ENCODE measurements around the gene EPN2. TPM values are rescaled to one million over a fixed set of nuclear protein-coding genes. Genes with fewer than 3 reads are reported as not detected.

Gene EPN2
- total and polyA plus RNA-seq, 10 of the 15 experiments (the other 5 are each of a cell fraction or from before 2014, with no cell fraction given), result 0.26 to 8.4 (median 4.7) TPM

DNA sequence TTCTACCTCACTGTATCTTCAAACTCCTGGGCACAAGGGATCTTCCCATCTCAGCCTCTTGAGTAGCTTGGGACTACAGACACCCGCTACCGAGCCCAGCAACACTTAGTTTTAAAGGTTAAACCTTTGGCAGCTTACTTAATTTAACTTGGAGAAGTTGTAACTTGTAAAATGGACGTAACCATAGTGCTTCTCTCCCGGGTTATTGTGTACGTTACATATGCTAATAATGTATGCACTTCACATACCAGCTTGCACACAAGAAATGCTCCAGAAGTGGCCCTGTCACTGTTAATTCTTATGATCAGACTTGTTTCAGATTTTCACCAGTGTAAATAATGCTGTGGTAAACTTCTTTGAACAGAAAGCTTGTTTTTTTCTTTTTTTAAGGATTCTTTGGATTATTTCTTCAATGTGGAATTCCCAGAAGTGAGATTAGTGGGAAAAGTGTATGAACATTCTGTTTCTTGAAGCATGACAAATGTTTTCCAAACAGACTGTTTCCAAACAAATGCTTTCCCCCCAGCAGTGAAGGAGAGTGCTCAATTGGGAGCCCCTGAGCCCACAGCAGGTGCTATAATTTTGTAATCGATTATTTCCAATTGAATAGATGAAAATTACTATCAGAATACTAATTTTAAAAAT lies 61.5 kb downstream of the EPN2 start:
- ChIA-PET POLR2A (interaction anchor here (0.5 kb wide), 1 partner anchor 22 kb away, joined by 7 read pairs; no protein-coding TSS in a partner anchor), RAD21 (ENCODE audit: unreplicated experiment) (no interaction called here), CTCF (no interaction called here), SMC1A (ENCODE audit: uncharacterized antibody, unreplicated experiment) (interaction anchor here (1.1 kb wide), 2 partner anchors 9 to 14 kb away, joined by 3 read pairs; no protein-coding TSS in a partner anchor)
- no peak overlapping the region for H3K4me3 ChIP-seq
- no TSS peak for BruUV-seq (replicated peaks)
- no peaks in the 10 kb centered on the region for H3K79me2 ChIP-seq (ENCODE audit: control insufficient read depth, insufficient read depth, low read length)
- ATAC-seq (no peak), FAIRE-seq (no peak), DNase-seq (ENCODE audit: low read depth, low spot score) (no peak)
- peaks cover 11% of the 10 kb centered on the region for H3K4me1 ChIP-seq (ENCODE audit: control insufficient read depth, insufficient read depth, low read length)
- H3K36me3 ChIP-seq (ENCODE audit: control insufficient read depth in 2 of 2, insufficient read depth in 2 of 2, low read length in 1 of 2), result no peaks in the 10 kb centered on the region
- H3K27me3 ChIP-seq (replicated peaks in 1 of 2; ENCODE audit: control insufficient read depth in 2 of 2, insufficient read depth in 2 of 2, low read length in 1 of 2), result no peaks in the 10 kb centered on the region
- H3K9me3 ChIP-seq (replicated peaks; ENCODE audit: control insufficient read depth, insufficient read depth, low read length), result no peaks in the 10 kb centered on the region
- no peak overlapping the region for H3K9ac ChIP-seq (ENCODE audit: control insufficient read depth, insufficient read depth, low read length)
- H3K27ac ChIP-seq (ENCODE audit: control insufficient read depth, insufficient read depth), result no peak overlapping the region
- in situ Hi-C loops (cut with MboI) (no loop called here), intact Hi-C loops (cut with micrococcal nuclease; ENCODE audit: unreplicated experiment) (no loop called here)
- no peak for TF ChIP-seq RAD21 (IDR thresholded peaks at IDR 0.05; ENCODE audit: insufficient read depth, low read depth, low read length)
- TF ChIP-seq, protein P1, sequence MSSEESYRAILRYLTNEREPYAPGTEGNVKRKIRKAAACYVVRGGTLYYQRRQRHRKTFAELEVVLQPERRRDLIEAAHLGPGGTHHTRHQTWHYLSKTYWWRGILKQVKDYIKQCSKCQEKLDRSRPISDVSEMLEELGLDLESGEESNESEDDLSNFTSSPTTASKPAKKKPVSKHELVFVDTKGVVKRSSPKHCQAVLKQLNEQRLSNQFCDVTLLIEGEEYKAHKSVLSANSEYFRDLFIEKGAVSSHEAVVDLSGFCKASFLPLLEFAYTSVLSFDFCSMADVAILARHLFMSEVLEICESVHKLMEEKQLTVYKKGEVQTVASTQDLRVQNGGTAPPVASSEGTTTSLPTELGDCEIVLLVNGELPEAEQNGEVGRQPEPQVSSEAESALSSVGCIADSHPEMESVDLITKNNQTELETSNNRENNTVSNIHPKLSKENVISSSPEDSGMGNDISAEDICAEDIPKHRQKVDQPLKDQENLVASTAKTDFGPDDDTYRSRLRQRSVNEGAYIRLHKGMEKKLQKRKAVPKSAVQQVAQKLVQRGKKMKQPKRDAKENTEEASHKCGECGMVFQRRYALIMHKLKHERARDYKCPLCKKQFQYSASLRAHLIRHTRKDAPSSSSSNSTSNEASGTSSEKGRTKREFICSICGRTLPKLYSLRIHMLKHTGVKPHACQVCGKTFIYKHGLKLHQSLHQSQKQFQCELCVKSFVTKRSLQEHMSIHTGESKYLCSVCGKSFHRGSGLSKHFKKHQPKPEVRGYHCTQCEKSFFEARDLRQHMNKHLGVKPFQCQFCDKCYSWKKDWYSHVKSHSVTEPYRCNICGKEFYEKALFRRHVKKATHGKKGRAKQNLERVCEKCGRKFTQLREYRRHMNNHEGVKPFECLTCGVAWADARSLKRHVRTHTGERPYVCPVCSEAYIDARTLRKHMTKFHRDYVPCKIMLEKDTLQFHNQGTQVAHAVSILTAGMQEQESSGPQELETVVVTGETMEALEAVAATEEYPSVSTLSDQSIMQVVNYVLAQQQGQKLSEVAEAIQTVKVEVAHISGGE (CRISPR knock-in tag; IDR thresholded peaks at IDR 0.05), result no peak
- no peak for TF ChIP-seq HCFC1 (IDR thresholded peaks at IDR 0.05; ENCODE audit: low read length)
- TF ChIP-seq, protein P2, sequence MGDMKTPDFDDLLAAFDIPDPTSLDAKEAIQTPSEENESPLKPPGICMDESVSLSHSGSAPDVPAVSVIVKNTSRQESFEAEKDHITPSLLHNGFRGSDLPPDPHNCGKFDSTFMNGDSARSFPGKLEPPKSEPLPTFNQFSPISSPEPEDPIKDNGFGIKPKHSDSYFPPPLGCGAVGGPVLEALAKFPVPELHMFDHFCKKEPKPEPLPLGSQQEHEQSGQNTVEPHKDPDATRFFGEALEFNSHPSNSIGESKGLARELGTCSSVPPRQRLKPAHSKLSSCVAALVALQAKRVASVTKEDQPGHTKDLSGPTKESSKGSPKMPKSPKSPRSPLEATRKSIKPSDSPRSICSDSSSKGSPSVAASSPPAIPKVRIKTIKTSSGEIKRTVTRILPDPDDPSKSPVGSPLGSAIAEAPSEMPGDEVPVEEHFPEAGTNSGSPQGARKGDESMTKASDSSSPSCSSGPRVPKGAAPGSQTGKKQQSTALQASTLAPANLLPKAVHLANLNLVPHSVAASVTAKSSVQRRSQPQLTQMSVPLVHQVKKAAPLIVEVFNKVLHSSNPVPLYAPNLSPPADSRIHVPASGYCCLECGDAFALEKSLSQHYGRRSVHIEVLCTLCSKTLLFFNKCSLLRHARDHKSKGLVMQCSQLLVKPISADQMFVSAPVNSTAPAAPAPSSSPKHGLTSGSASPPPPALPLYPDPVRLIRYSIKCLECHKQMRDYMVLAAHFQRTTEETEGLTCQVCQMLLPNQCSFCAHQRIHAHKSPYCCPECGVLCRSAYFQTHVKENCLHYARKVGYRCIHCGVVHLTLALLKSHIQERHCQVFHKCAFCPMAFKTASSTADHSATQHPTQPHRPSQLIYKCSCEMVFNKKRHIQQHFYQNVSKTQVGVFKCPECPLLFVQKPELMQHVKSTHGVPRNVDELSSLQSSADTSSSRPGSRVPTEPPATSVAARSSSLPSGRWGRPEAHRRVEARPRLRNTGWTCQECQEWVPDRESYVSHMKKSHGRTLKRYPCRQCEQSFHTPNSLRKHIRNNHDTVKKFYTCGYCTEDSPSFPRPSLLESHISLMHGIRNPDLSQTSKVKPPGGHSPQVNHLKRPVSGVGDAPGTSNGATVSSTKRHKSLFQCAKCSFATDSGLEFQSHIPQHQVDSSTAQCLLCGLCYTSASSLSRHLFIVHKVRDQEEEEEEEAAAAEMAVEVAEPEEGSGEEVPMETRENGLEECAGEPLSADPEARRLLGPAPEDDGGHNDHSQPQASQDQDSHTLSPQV (IDR thresholded peaks at IDR 0.05), result no peak
- no peak for TF ChIP-seq JUNB (IDR thresholded peaks at IDR 0.05)
- TF ChIP-seq YY1 (IDR thresholded peaks at IDR 0.05; ENCODE audit: low read depth, low read length), result no peak
- no peak for TF ChIP-seq GABPA (IDR thresholded peaks at IDR 0.05; ENCODE audit: low read depth)
- no peak for TF ChIP-seq CHD4 (IDR thresholded peaks at IDR 0.05)
- no peak for TF ChIP-seq NR2F1 (conservative IDR thresholded peaks at IDR 0.05)
- TF ChIP-seq NFXL1 (IDR thresholded peaks at IDR 0.05; ENCODE audit: borderline replicate concordance), result no peak
- WGBS (ENCODE audit: insufficient coverage, insufficient replicate concordance, low lambda C conversion rate, missing lambda C conversion rate), result 34% methylated on average over 6 of the region's 6 CpGs
- H3K4me2 ChIP-seq (ENCODE audit: control insufficient read depth, insufficient read depth), result no peak overlapping the region
- H2AFZ ChIP-seq (ENCODE audit: control insufficient read depth, low read depth, low read length), result no peak overlapping the region
- no peaks in the 10 kb centered on the region; the same call in 1 of the 2 replicates for H4K20me1 ChIP-seq (ENCODE audit: control insufficient read depth, insufficient read depth)

Data from GM12878 (cell line).